HG03135 (cell line): Measurements from ENCODE around the gene ZNF746.

Experiments
- ATAC-seq: cut with Tn5 transposase; IDR thresholded peaks from one replicate; pipeline ENCODE4 v1.9.1; 2021; ENCODE audit warnings: mild to moderate bottlenecking, moderate library complexity; ENCODE audit not compliant: unreplicated experiment

Gene ZNF746

GRCh38 chr7:149430192-149430591 is 67.4 kb downstream of the ZNF746 start:
- no peak for ATAC-seq

GRCh38 chr7:149427893-149428292 is 69.7 kb downstream of the ZNF746 start:
- ATAC-seq, result no peak

GRCh38 chr7:149427096-149427680 is 70.4 kb downstream of the ZNF746 start:
- no peak for ATAC-seq

- no peak for ATAC-seq
Observed at GRCh38 chr7:149423449-149424110, 74.0 kb downstream of the ZNF746 start.

GRCh38 chr7:149422914-149423301 is 74.7 kb downstream of the ZNF746 start:
- ATAC-seq, result no peak
